Measurements from ENCODE around the gene OR6B1.
"Not testable (repeated sequence)": the region's sequence is repeated elsewhere in the genome, so short reads cannot be mapped to it uniquely, and the experiment has no call there.

Gene OR6B1

GRCh38 chr7:144006029-144006691 is 6.0 kb downstream of the OR6B1 start:
- DNase-seq (ENCODE audit: low read depth), result no peak

DNA sequence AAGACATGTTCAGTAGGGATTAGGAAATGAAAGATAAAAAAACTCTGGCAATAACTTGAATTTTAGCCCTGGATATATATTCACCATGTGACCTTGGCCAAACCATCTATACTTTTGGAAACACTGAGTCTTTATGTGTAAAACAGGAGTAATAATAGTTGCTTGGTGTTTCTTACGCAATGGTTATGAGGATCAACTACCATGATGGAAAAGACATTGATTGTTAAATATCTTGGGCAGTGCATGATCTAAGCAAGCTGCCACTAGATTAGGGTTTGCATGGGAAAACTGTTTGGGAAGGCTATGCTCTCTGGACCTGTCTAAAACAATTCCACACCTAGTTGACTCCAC is 6.5 kb downstream of the OR6B1 start:
- no peak for DNase-seq (ENCODE audit: low read depth)

- DNase-seq (ENCODE audit: low read depth), result no peak
Measured at GRCh38 chr7:144009361-144009760, 9.2 kb downstream of the OR6B1 start.

- DNase-seq (ENCODE audit: low read depth), result not testable (repeated sequence)
Measured at GRCh38 chr7:144010061-144010460, 9.9 kb downstream of the OR6B1 start.

GRCh38 chr7:144010821-144011220 is 10.7 kb downstream of the OR6B1 start:
- not testable (repeated sequence) for DNase-seq (ENCODE audit: low read depth)

DNA sequence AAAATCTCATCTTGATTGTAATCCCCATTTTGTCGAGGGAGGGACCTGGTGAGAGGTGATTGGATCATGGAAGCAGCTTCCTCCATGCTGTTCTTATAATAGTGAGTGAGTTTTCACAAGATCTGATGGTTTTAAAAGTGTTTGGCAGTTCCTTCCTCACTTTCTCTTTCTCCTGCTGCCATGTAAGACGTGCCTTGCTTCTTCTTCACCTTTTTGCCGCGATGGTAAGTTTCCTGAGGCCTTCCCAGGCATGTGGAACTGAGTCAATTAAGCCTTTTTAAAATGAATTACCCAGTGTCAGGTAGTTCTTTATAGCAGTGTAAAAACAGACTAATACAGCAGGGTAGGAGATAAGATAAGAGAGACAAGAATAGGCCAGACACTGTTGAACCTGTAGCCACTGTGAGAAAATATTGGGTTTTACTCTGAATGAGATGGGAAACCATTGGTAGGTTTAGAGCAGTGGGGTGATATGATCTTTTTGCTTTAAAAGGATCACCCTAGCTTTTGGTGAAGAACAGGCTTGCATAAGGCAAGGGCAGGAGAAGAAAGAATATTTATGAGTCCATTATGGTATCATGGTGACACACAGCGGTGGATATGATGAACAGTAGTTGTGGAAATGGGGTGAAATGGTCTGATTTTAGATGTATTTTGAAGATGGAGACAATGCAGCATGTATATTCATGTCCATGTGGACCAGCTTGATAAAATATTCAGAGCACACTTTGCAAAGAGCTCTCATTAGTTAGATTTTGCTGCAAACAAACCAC is 11.5 kb downstream of the OR6B1 start:
- no peak for DNase-seq (ENCODE audit: low read depth)

GRCh38 chr7:144018065-144018464 is 17.9 kb downstream of the OR6B1 start:
- DNase-seq (ENCODE audit: low read depth), result no peak

DNA sequence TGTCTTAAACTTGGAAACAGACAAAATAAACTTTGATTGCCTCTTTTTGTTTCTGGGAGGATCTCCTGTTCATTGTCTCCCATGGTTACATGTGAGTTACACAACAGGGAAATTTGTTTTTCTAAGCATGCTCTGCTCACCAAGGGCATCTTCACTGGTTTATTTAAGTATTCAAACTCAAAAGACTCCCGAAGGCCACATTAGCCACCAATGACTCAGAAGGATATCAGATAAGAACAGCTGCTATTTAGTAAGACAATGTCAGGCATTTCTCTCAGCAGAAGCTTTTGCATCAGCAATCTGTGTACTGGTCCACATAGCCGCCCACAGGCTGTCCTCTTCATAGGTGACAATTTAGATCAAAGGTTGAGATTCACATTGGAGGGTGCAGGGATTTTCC is 19.3 kb downstream of the OR6B1 start:
- DNase-seq (ENCODE audit: low read depth), result no peak

DNA sequence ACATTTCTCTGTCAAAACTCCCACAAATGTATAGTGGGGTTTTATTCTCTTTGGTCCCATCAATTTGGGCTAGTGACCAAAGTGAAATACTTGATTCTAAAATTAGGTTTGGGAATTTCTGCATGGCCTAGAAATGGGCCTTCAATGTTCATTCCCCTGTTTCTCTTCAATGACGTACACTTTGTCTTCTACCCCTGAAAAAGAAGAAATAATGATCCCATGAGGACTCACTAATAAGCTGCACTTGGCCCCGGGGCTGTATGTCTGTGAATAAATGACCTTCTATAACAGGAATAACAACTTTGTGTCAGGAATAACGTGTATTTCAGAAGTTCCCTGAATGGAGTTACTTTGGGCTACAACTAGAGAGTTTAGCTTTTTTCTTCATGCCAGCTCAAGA is 20.2 kb downstream of the OR6B1 start:
- DNase-seq (ENCODE audit: low read depth), result no peak

DNA sequence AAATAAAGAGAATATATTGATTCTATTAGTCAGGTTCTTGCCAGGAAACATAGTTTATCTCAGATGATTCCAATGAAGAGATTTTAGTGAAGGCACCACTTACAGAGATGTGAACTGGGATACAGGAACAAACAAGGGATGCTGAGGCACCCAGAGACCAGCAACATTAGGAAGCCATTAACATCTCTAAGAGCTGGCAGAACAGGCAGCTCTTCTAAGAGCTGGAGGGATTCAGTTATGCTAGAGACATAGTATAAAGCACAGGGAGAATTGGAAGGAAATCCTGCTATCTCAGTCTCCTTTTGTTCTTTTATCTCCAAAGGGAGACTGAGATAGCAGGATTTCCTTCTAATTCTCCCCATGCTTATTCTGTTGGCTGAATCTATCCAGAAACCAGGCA is 22.0 kb downstream of the OR6B1 start:
- DNase-seq (ENCODE audit: low read depth), result no peak

- DNase-seq (ENCODE audit: low read depth), result no peak
Measured at GRCh38 chr7:144023171-144023827, 23.2 kb downstream of the OR6B1 start.

GRCh38 chr7:144024213-144024612 is 24.1 kb downstream of the OR6B1 start:
- no peak for DNase-seq (ENCODE audit: low read depth)

- DNase-seq (ENCODE audit: low read depth), result no peak
Measured at GRCh38 chr7:144026203-144026883, 26.2 kb downstream of the OR6B1 start.

- DNase-seq (ENCODE audit: low read depth), result no peak
Measured at GRCh38 chr7:144027070-144027469, 26.9 kb downstream of the OR6B1 start.

DNA sequence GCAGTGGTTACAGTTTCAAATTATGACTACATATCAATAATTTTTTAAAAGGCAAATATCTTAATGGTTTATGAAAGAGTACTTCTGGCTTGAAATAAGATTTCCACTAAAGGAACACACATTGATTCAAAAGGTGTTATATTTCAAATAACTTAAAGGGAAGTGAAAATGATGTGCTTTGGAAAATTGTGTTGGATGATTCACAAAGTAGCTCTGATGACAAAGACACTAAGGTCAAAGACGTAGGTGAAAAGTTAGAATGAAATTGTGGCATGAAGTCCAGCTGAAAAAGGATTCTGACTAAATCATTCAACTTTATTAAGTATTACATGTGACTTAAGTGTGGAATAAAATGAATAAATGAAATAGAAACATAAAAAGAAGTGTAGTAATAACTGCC is 27.9 kb downstream of the OR6B1 start:
- no peak for DNase-seq (ENCODE audit: low read depth)

DNA sequence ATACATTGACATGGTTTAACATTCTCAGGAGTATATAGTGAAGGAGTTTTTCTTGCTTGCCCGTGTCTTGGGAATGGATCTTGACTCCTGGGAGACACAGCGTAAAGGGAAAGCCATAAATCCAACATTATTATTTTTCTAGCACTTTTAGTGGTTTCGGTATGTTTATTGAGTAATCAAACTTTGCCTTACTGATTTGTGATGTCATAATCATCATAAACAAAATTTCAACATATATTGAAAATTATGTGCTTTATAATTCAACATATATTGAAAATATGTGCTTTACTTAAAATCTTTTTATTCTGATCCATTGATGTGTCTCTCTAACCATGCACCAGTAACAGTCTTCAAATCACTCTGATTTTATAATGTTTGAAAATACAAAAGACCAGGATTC is 28.4 kb downstream of the OR6B1 start:
- DNase-seq (ENCODE audit: low read depth), result no peak

- no peak for DNase-seq (ENCODE audit: low read depth)
Measured at GRCh38 chr7:144032516-144032915, 32.4 kb downstream of the OR6B1 start.

- no peak for DNase-seq (ENCODE audit: low read depth)
Measured at GRCh38 chr7:144032985-144033709, 33.0 kb downstream of the OR6B1 start.

- DNase-seq (ENCODE audit: low read depth), result no peak
Measured at GRCh38 chr7:144035385-144035784, 35.3 kb downstream of the OR6B1 start.

DNA sequence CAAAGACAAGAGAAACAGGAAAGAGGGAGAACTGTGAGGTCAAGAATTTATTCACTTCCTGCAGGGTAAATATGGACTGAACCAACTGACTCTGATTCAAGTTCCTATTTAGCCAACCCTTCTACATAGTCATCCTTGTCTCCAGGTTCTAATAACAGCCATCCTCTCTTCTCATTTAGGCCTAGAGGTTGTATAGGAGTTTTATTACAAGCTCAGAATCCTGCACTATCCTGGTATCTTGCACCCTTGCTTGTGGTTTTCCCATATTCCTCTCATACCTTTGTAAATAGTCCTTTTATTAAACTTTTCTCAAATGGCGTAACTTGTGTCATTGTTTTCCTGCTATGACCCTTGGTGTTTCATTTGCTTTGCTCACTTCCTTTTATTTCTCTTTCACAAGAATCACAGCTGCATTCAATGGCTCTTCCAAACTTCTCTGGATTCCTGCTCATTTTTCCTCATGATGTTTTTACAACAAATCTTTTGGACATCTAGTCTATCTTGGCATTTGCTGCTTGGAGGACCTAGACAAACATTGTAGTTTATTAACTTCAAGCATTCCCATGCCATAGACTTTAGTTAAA is 36.3 kb downstream of the OR6B1 start:
- DNase-seq (ENCODE audit: low read depth), result no peak

DNA sequence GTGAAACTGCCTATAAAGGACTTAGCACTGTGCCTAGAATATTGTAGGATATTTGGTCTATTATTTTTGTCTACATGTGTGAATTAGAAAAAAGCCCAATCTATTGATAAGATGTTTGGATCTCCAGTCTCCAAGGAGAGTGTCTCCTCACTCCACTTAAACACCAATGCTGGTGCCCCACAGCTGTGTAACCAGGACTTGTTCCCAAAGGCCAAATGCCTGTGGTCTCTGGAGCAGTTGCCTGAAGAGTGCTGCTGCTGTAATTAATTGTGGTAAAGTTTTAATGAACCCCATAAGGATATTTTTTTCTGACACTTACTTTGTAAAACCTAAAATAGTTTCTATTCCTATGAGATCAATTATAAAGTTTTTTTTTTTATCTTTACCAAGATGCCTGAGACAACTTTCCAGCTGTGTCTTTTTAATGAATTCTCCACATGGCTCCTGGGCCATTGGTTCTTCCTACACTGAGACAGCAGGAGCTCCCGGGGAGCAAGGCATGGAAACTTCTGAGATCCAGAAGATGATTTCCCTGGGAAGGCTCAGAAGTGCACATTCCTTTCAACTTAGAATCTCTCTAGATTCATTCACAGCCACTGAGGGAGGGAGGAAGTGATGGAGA is 37.4 kb downstream of the OR6B1 start:
- DNase-seq (ENCODE audit: low read depth), result no peak

Data from stimulated activated CD8-positive, alpha-beta memory T cell treated with anti-CD3 and anti-CD28 coated beads, Interleukin-4, amount 100 ng/mL, for 24 hours (primary cell).